ENCODE results near the gene PCED1B.

Gene PCED1B

GRCh38 chr12:47082796-47083621 lies 3.6 kb downstream of the PCED1B start (continued):
- no peak for TF ChIP-seq ZSCAN18 (tag by site-specific recombination; IDR thresholded peaks at IDR 0.05)
- TF ChIP-seq ZNF670 (tag by site-specific recombination; IDR thresholded peaks at IDR 0.05; ENCODE audit: low read depth): no peak
- TF ChIP-seq AEBP2 (tag by site-specific recombination; IDR thresholded peaks at IDR 0.05; ENCODE audit: borderline replicate concordance): no peak
- TF ChIP-seq KLF1 (tag by site-specific recombination; IDR thresholded peaks at IDR 0.05): no peak
- TF ChIP-seq ZSCAN16 (tag by site-specific recombination; IDR thresholded peaks at IDR 0.05): no peak
- peak; percentile 57; the same call in 1 of the 2 replicates for TF ChIP-seq ZBTB6 (tag by site-specific recombination; IDR thresholded peaks at IDR 0.05)
- no peak for TF ChIP-seq ZNF621 (tag by site-specific recombination; IDR thresholded peaks at IDR 0.05)
- no peak for TF ChIP-seq ZNF148 (tag by site-specific recombination; IDR thresholded peaks at IDR 0.05; ENCODE audit: borderline replicate concordance)
- TF ChIP-seq ZBTB21 (tag by site-specific recombination; IDR thresholded peaks at IDR 0.05): 0 out of 2 replicates have a peak, but pooled peaks have one; percentile 57
- no peak for TF ChIP-seq ZSCAN4 (tag by site-specific recombination; IDR thresholded peaks at IDR 0.05)
- TF ChIP-seq PRDM10 (tag by site-specific recombination; IDR thresholded peaks at IDR 0.05): peak; percentile 77
- no peak for TF ChIP-seq ZNF112 (tag by site-specific recombination; IDR thresholded peaks at IDR 0.05)
- no peak for TF ChIP-seq CTCF (tag by site-specific recombination; IDR thresholded peaks at IDR 0.05)
- TF ChIP-seq SALL2 (tag by site-specific recombination; IDR thresholded peaks at IDR 0.05; ENCODE audit: borderline replicate concordance): no peak
- no peak for TF ChIP-seq KLF16 (tag by site-specific recombination; IDR thresholded peaks at IDR 0.05)
- no peak for TF ChIP-seq ZBTB26 (tag by site-specific recombination; optimal IDR thresholded peaks at IDR 0.05)
- no peak for TF ChIP-seq ZNF596 (tag by site-specific recombination; IDR thresholded peaks at IDR 0.05)
- TF ChIP-seq PBX3 (CRISPR knock-in tag; IDR thresholded peaks at IDR 0.05): no peak
- TF ChIP-seq ZNF394 (tag by site-specific recombination; IDR thresholded peaks at IDR 0.05; ENCODE audit: borderline replicate concordance): no peak; the same call in 1 of the 2 replicates
- no peak for TF ChIP-seq ZNF626 (tag by site-specific recombination; IDR thresholded peaks at IDR 0.05)
- TF ChIP-seq ZNF610 (tag by site-specific recombination; IDR thresholded peaks at IDR 0.05; ENCODE audit: borderline replicate concordance): no peak

Data from HEK293 (cell line).